H9 (cell line): Measurements from ENCODE around the gene GTF2H3. TPM values are rescaled to one million over a fixed set of nuclear protein-coding genes. Genes with fewer than 3 reads are reported as not detected.

Experiments used
- DNase-seq: peaks from one replicate; pipeline ENCODE4 v3.0.0-alpha.2; 2017
- H2AFZ ChIP-seq: one replicate; pipeline ENCODE4 v1.6.1; 2013; ENCODE audit warnings: mild to moderate bottlenecking, low read length, control low read depth, moderate library complexity
- H2AK5ac ChIP-seq: 2 replicates; pipeline ENCODE4 v1.6.1; 2013; ENCODE audit warnings: low read length, control low read depth, mixed read lengths; ENCODE audit not compliant: insufficient read length
- H2BK120ac ChIP-seq: one replicate; pipeline ENCODE4 v1.6.1; 2013; ENCODE audit warnings: low read depth, mild to moderate bottlenecking, low read length, control low read depth, inconsistent platforms; ENCODE audit not compliant: poor library complexity, severe bottlenecking
- H2BK12ac ChIP-seq: 2 replicates; pipeline ENCODE4 v1.6.1; 2013; ENCODE audit warnings: low read length, control low read depth, mixed read lengths, low read depth; ENCODE audit not compliant: insufficient read length
- H2BK15ac ChIP-seq: 2 replicates; pipeline ENCODE4 v1.6.1; 2013; ENCODE audit warnings: low read depth, low read length, control low read depth
- H2BK20ac ChIP-seq: one replicate; pipeline ENCODE4 v1.6.1; 2013; ENCODE audit warnings: low read depth, mild to moderate bottlenecking, low read length, control low read depth, inconsistent platforms; ENCODE audit not compliant: poor library complexity, severe bottlenecking
- H2BK5ac ChIP-seq: 2 replicates; pipeline ENCODE4 v1.6.1; 2013; ENCODE audit warnings: low read length, control low read depth, mixed read lengths; ENCODE audit not compliant: insufficient read length
- H3K14ac ChIP-seq: 2 replicates; pipeline ENCODE4 v1.6.1; 2013; ENCODE audit warnings: low read length, control low read depth; ENCODE audit not compliant: insufficient read depth
- H3K18ac ChIP-seq: 2 replicates; pipeline ENCODE4 v1.6.1; 2013; ENCODE audit warnings: low read depth, mild to moderate bottlenecking, mixed read lengths, low read length, control low read depth; ENCODE audit not compliant: insufficient read length
- H3K23ac ChIP-seq: 2 replicates; pipeline ENCODE4 v1.6.1; 2013; ENCODE audit warnings: low read length, control low read depth, mixed read lengths, low read depth; ENCODE audit not compliant: insufficient read length
- H3K23me2 ChIP-seq: 2 replicates; pipeline ENCODE4 v1.6.1; 2013; ENCODE audit warnings: low read depth, mild to moderate bottlenecking, mixed read lengths, low read length, control low read depth; ENCODE audit not compliant: insufficient read length, poor library complexity, severe bottlenecking
- H3K27ac ChIP-seq: 2 replicates; pipeline ENCODE4 v1.5.1; 2013; ENCODE audit warnings: low read length, control low read depth, mixed read lengths, low read depth; ENCODE audit not compliant: insufficient read length
- H3K27me3 ChIP-seq: 2 replicates; pipeline ENCODE4 v1.6.1; 2013; ENCODE audit warnings: low read length, control low read depth, inconsistent platforms; ENCODE audit not compliant: insufficient read depth
- H3K4ac ChIP-seq: 2 replicates; pipeline ENCODE4 v1.6.1; 2013; ENCODE audit warnings: low read depth, mild to moderate bottlenecking, control low read depth, inconsistent platforms, low read length, moderate library complexity
- H3K4me1 ChIP-seq: 2 replicates; pipeline ENCODE4 v1.6.1; 2013; ENCODE audit warnings: low read length, control low read depth, inconsistent platforms; ENCODE audit not compliant: insufficient read depth
- H3K4me2 ChIP-seq: 2 replicates; pipeline ENCODE4 v1.6.1; 2013; ENCODE audit warnings: low read length, control low read depth, mixed read lengths; ENCODE audit not compliant: insufficient read length, insufficient read depth
- H3K56ac ChIP-seq: 2 replicates; pipeline ENCODE4 v1.6.1; 2013; ENCODE audit warnings: low read depth, mild to moderate bottlenecking, mixed read lengths, low read length, control low read depth; ENCODE audit not compliant: insufficient read length
- H3K79me1 ChIP-seq: 2 replicates; pipeline ENCODE4 v1.6.1; 2013; ENCODE audit warnings: low read depth, mild to moderate bottlenecking, moderate library complexity, low read length, control low read depth, inconsistent platforms; ENCODE audit not compliant: insufficient read depth, poor library complexity, severe bottlenecking
- H3K79me2 ChIP-seq: 2 replicates; pipeline ENCODE4 v1.6.1; 2013; ENCODE audit warnings: low read length, control low read depth, inconsistent platforms; ENCODE audit not compliant: insufficient read depth
- H3K9ac ChIP-seq: 2 replicates; pipeline ENCODE4 v1.6.1; 2013; ENCODE audit warnings: low read length, control low read depth, mixed read lengths; ENCODE audit not compliant: insufficient read length; ENCODE audit errors: extremely low read depth
- H3K9me3 ChIP-seq: one replicate; pipeline ENCODE4 v1.6.1; 2013; ENCODE audit warnings: low read depth, low read length, inconsistent platforms; ENCODE audit not compliant: control insufficient read depth
- H3T11ph ChIP-seq: one replicate; pipeline ENCODE4 v1.6.1; 2013; ENCODE audit warnings: mild to moderate bottlenecking, low read length, control low read depth, inconsistent platforms
- H4K20me1 ChIP-seq: one replicate; pipeline ENCODE4 v1.6.1; 2013; ENCODE audit not compliant: control insufficient read depth, insufficient read length, insufficient read depth
- H4K5ac ChIP-seq: 2 replicates; pipeline ENCODE4 v1.6.1; 2013; ENCODE audit warnings: low read depth, mild to moderate bottlenecking, mixed read lengths, low read length, control low read depth; ENCODE audit not compliant: insufficient read length
- H4K8ac ChIP-seq: replicated peaks from 2 replicates; pipeline ENCODE4 v1.6.1; 2013; ENCODE audit warnings: low read length, control low read depth, mixed read lengths, low read depth; ENCODE audit not compliant: insufficient read length
- H4K91ac ChIP-seq: 2 replicates; pipeline ENCODE4 v1.6.1; 2013; ENCODE audit warnings: low read depth, mild to moderate bottlenecking, moderate library complexity, mixed read lengths, low read length, control low read depth; ENCODE audit not compliant: insufficient read length
- H3K27ac Mint-ChIP-seq, 3 experiments: 2 replicates in 2 of 3; 3 replicates in 1 of 3; pipeline ENCODE4 v1.8.0; 2020 to 2021; ENCODE audit warnings: mixed read lengths in 3 of 3, mild to moderate bottlenecking in 1 of 3, moderate library complexity in 1 of 3
- H3K27me3 Mint-ChIP-seq: 2 replicates; pipeline ENCODE4 v1.8.0; 2021; ENCODE audit warnings: low read depth, mild to moderate bottlenecking, moderate library complexity, mixed read lengths
- H3K36me3 Mint-ChIP-seq, 3 experiments: 2 replicates in 2 of 3; 3 replicates in 1 of 3; pipeline ENCODE4 v1.8.0; 2020 to 2021; ENCODE audit warnings: low read depth in 3 of 3, mixed read lengths in 3 of 3; ENCODE audit not compliant: insufficient read depth in 1 of 3
- H3K4me1 Mint-ChIP-seq, 2 experiments: 2 replicates each; pipeline ENCODE4 v1.8.0; 2020; ENCODE audit warnings: mixed read lengths in 2 of 2
- H3K4me3 Mint-ChIP-seq, 2 experiments: 2 replicates in 1 of 2; 3 replicates in 1 of 2; pipeline ENCODE4 v1.8.0; 2020 to 2021; ENCODE audit warnings: mild to moderate bottlenecking in 2 of 2, mixed read lengths in 2 of 2, moderate library complexity in 1 of 2
- H3K9me3 Mint-ChIP-seq, 2 experiments: 2 replicates in 1 of 2; 3 replicates in 1 of 2; pipeline ENCODE4 v1.8.0; 2020; ENCODE audit warnings: mild to moderate bottlenecking in 2 of 2, mixed read lengths in 2 of 2, moderate library complexity in 1 of 2
- WGBS: extraction: QIAGEN DNeasy Blood & Tissue Kit; methylation state at CpG from one replicate; pipeline ENCODE4 v1.1.7; 2013; ENCODE audit warnings: missing lambda C conversion rate, low lambda C conversion rate, mixed read lengths; ENCODE audit not compliant: insufficient read length; ENCODE audit errors: extremely low coverage; 5-methylcytosine and 5-hydroxymethylcytosine counted together
- total RNA-seq: library from RNA; stranded (reverse); gene quantifications from 2 replicates; pipeline ENCODE4 v1.2.1, GENCODE V29; 2021
- TF ChIP-seq, protein P1 (sequence below): fragments of 200-600 bp; sonication (generic); conservative IDR thresholded peaks from 3 replicates; pipeline ENCODE4 v1.8.0; 2021; ENCODE audit warnings: antibody characterized with exemption, mild to moderate bottlenecking

GTF2H3 gene
- total RNA-seq, 1 experiment from 2014 or later, result 39.2 TPM

DNA sequence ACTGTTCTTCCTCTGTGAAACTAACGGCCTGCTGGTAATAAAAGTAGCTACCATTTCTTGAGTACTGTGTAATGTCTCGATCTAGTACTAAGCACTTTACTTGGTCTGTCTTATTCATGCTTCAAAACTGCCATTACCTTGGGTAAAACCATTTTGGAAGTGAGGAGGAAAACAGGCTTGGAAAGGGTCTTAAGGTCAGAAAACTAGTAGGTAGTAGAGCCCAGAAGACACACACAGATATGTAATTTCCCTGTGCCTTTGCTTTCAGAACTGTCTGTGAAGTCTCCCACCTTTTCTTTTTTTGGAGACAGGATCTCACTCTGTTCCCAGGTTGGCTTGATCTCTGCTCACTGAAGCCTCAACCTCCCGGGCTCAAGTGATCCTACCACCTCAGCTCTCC, 35.1 kb upstream of the GTF2H3 start:
- Histone ChIP-seq H3K4me1 (no peaks in the 10 kb centered on the region; the same call in 1 of the 2 replicates), H3K23ac (no peak overlapping the region), H2AK5ac (no peak overlapping the region), H3K4me2 (no peak overlapping the region), H4K5ac (no peak overlapping the region), H2BK20ac (no peak overlapping the region), H3T11ph (no peak overlapping the region), H2BK15ac (no peak overlapping the region), H3K4ac (no peak overlapping the region), H2BK12ac (no peak overlapping the region), H3K23me2 (peaks cover 9% of the 10 kb centered on the region), H3K27ac (no peak overlapping the region), H4K91ac (no peak overlapping the region), H4K8ac (no peak overlapping the region), H2BK5ac (no peak overlapping the region), H3K14ac (no peak overlapping the region), H2AFZ (no peak overlapping the region), H3K18ac (no peak overlapping the region), H3K9ac (no peak overlapping the region), H4K20me1 (no peaks in the 10 kb centered on the region), H3K56ac (no peak overlapping the region), H3K9me3 (no peaks in the 10 kb centered on the region), H3K79me1 (peaks cover 3% of the 10 kb centered on the region), H3K27me3 (no peaks in the 10 kb centered on the region), H2BK120ac (no peak overlapping the region), H3K79me2 (peaks cover 13% of the 10 kb centered on the region; the same call in 1 of the 2 replicates)
- TF ChIP-seq, protein P1, sequence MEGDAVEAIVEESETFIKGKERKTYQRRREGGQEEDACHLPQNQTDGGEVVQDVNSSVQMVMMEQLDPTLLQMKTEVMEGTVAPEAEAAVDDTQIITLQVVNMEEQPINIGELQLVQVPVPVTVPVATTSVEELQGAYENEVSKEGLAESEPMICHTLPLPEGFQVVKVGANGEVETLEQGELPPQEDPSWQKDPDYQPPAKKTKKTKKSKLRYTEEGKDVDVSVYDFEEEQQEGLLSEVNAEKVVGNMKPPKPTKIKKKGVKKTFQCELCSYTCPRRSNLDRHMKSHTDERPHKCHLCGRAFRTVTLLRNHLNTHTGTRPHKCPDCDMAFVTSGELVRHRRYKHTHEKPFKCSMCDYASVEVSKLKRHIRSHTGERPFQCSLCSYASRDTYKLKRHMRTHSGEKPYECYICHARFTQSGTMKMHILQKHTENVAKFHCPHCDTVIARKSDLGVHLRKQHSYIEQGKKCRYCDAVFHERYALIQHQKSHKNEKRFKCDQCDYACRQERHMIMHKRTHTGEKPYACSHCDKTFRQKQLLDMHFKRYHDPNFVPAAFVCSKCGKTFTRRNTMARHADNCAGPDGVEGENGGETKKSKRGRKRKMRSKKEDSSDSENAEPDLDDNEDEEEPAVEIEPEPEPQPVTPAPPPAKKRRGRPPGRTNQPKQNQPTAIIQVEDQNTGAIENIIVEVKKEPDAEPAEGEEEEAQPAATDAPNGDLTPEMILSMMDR, result no peak
- Mint-ChIP-seq H3K4me3 (no peak overlapping the region), H3K4me1 (peaks cover 9 to 12% of the 10 kb centered on the region in 2 experiments), H3K9me3 (no peaks in the 10 kb centered on the region), H3K27me3 (no peaks in the 10 kb centered on the region), H3K36me3 (peaks cover 16 to 48% (median 31%) of the 10 kb centered on the region in 3 experiments; a peak in 6 of 7 replicates), H3K27ac (peak overlapping the region in 1 of 3 experiments; percentile 80; a peak in 1 of 7 replicates)
- no CpG with 5 or more reads among the region's 3 CpGs for WGBS
- no peak for DNase-seq
